K562 (cell line): ENCODE results near the gene ERBB3. TPM values are rescaled to one million over a fixed set of nuclear protein-coding genes. Genes with fewer than 3 reads are reported as not detected.

Experiments
- ARHGAP35 ChIP-seq: fragments of 450-650 bp; IDR thresholded peaks from 2 replicates; pipeline ENCODE4 v1.6.1; 2018; ENCODE audit not compliant: partially characterized antibody
- ARID1B ChIP-seq: fragments of 450-650 bp; IDR thresholded peaks from 2 replicates; pipeline ENCODE4 v1.6.1; 2016; ENCODE audit warnings: antibody characterized with exemption, mild to moderate bottlenecking, inconsistent platforms
- ATF6 ChIP-seq: sonication (generic); formaldehyde crosslinking; IDR thresholded peaks from 2 replicates; pipeline ENCODE4 v1.4.0; 2020; ENCODE audit warnings: mild to moderate bottlenecking, missing genetic modification reagents
- BRF1 ChIP-seq: IDR thresholded peaks from 3 replicates; pipeline ENCODE4 v1.6.1; 2011; ENCODE audit warnings: borderline replicate concordance, mild to moderate bottlenecking; ENCODE audit not compliant: insufficient read length; ENCODE audit errors: extremely low read depth
- CBX3 ChIP-seq, 2 experiments: IDR thresholded peaks; 1 replicate in 1 of 2; 2 replicates in 1 of 2; pipeline ENCODE4 v1.6.1; 2012; ENCODE audit warnings: inconsistent platforms in 2 of 2, low read length in 2 of 2, borderline replicate concordance in 1 of 2, control low read depth in 1 of 2
- CEBPG ChIP-seq, 3 experiments: fragments of 200-800 bp in 1 of 3; sonication (Bioruptor generic) in 1 of 3; sonication (generic) in 1 of 3; formaldehyde crosslinking in 1 of 3; IDR thresholded peaks in 2 of 3; conservative IDR thresholded peaks in 1 of 3; 2 replicates each; pipeline versions ENCODE4 v1.6.1 to v1.8.0; 2016 to 2022; ENCODE audit warnings: missing compliant biosample characterization in 2 of 3, missing genetic modification characterization in 2 of 3, mild to moderate bottlenecking in 1 of 3, missing genetic modification reagents in 1 of 3
- DIDO1 ChIP-seq: fragments of 450-650 bp; IDR thresholded peaks from 2 replicates; pipeline ENCODE4 v1.6.1; 2016; ENCODE audit warnings: low read depth, missing biosample characterization, missing genetic modification characterization
- E2F6 ChIP-seq, 2 experiments: IDR thresholded peaks; 2 replicates each; pipeline ENCODE4 v1.6.1; 2011; ENCODE audit warnings: borderline replicate concordance in 1 of 2, control low read depth in 1 of 2, low read depth in 1 of 2, low read length in 1 of 2, mild to moderate bottlenecking in 1 of 2, mixed read lengths in 1 of 2, moderate library complexity in 1 of 2; ENCODE audit not compliant: insufficient read depth in 1 of 2, insufficient read length in 1 of 2, poor library complexity in 1 of 2, severe bottlenecking in 1 of 2; ENCODE audit errors: extremely low read depth in 1 of 2
- NONO ChIP-seq, 2 experiments: fragments of 200-400 bp in 1 of 2; fragments of 450-650 bp in 1 of 2; formaldehyde crosslinking in 1 of 2; IDR thresholded peaks; 2 replicates each; pipeline ENCODE4 v1.6.1; 2017; ENCODE audit warnings: low read depth in 2 of 2, mild to moderate bottlenecking in 2 of 2, moderate library complexity in 2 of 2, low read length in 1 of 2
- SAFB ChIP-seq: fragments of 200-400 bp; formaldehyde crosslinking; IDR thresholded peaks from 2 replicates; pipeline ENCODE4 v1.6.1; 2017; ENCODE audit warnings: low read depth, low read length, borderline replicate concordance
- SAFB2 ChIP-seq: fragments of 200-400 bp; formaldehyde crosslinking; IDR thresholded peaks from 2 replicates; pipeline ENCODE4 v1.6.1; 2018; ENCODE audit warnings: borderline replicate concordance, low read length, low read depth, moderate library complexity; ENCODE audit not compliant: severe bottlenecking
- SIN3B ChIP-seq: fragments of 450-650 bp; IDR thresholded peaks from 2 replicates; pipeline ENCODE4 v1.6.1; 2017; ENCODE audit warnings: low read depth, mild to moderate bottlenecking, moderate library complexity
- SMAD2 ChIP-seq: fragments of 150-350 bp; IDR thresholded peaks from 2 replicates; pipeline ENCODE4 v1.6.1; 2014; ENCODE audit warnings: low read depth, mild to moderate bottlenecking, low read length
- TAF15 ChIP-seq: fragments of 200-400 bp; formaldehyde crosslinking; IDR thresholded peaks from 2 replicates; pipeline ENCODE4 v1.6.1; 2017; ENCODE audit warnings: mild to moderate bottlenecking, low read depth, low read length, moderate library complexity
- U2AF1 ChIP-seq: fragments of 200-400 bp; formaldehyde crosslinking; optimal IDR thresholded peaks from 2 replicates; pipeline ENCODE3; 2017; ENCODE audit warnings: mild to moderate bottlenecking, low read depth, low read length, moderate library complexity
- ZBTB1 ChIP-seq: sonication (generic); formaldehyde crosslinking; IDR thresholded peaks from 2 replicates; pipeline ENCODE4 v1.8.1; 2023; ENCODE audit warnings: missing genetic modification reagents, low read depth, mild to moderate bottlenecking, borderline replicate concordance
- ZFX ChIP-seq: sonication (generic); formaldehyde crosslinking; IDR thresholded peaks from 2 replicates; pipeline ENCODE4 v1.8.0; 2022; ENCODE audit warnings: mild to moderate bottlenecking, missing genetic modification reagents, moderate library complexity
- ZNF197 ChIP-seq: fragments of 200-800 bp; sonication (Bioruptor generic); IDR thresholded peaks from 2 replicates; pipeline ENCODE4 v1.6.1; 2016; ENCODE audit warnings: low read depth, missing genetic modification characterization, missing compliant biosample characterization
- polyA plus RNA-seq, 8 experiments: library from polyadenylated mRNA; depleted of rRNA in 4 of 8; stranded (reverse) in 5 of 8; unstranded in 3 of 8; fragments of >200 nt; fragmentation: Nextera tagmentation in 2 of 8; fragmentation: Illumina TruSeq in 1 of 8; extraction: Ambion mirVana in 2 of 8; extraction: Trizol in 1 of 8; gene quantifications; 2 replicates each; pipeline versions ENCODE4 v1.2.1 to v1.2.3, GENCODE V29; 2011 to 2014; ENCODE audit warnings: inconsistent platforms in 1 of 8, missing spikeins in 1 of 8
- total RNA-seq, 7 experiments: library from RNA; depleted of rRNA in 6 of 7; stranded (reverse); fragments of >200 nt in 6 of 7; fragmentation: Illumina TruSeq in 2 of 7; extraction: Trizol in 2 of 7; gene quantifications; 2 replicates each; pipeline versions ENCODE4 v1.2.1 to v1.2.3, GENCODE V29; 2011 to 2021; ENCODE audit warnings: low replicate concordance in 1 of 7
- TF ChIP-seq, protein P1 (sequence below): fragments of 250-450 bp; sonication (Bioruptor Pico); IDR thresholded peaks from 2 replicates; pipeline ENCODE4 v1.4.0; 2020; ENCODE audit warnings: mild to moderate bottlenecking, moderate library complexity

ERBB3 gene
- total and polyA plus RNA-seq, 9 of the 15 experiments (the other 6 are each of a cell fraction or from before 2014, with no cell fraction given): 1.5 to 5.4 (median 3.8) TPM

GRCh38 chr12:56129206-56129941 lies 49.4 kb downstream of the ERBB3 start (continued):
- TF ChIP-seq E2F6 (IDR thresholded peaks at IDR 0.05; ENCODE audit: borderline replicate concordance in 1 of 2, extremely low read depth in 1 of 2, insufficient read depth in 1 of 2, insufficient read length in 1 of 2, low read depth in 1 of 2, low read length in 1 of 2, poor library complexity in 1 of 2, severe bottlenecking in 1 of 2): peak in 1 of 2 experiments; percentile 30
- TF ChIP-seq CEBPG (CRISPR knock-in tag; IDR thresholded peaks at IDR 0.05): no peak
- no peak for TF ChIP-seq CEBPG (tag; conservative IDR thresholded peaks at IDR 0.05 in 1 of 2, IDR thresholded peaks at IDR 0.05 in 1 of 2)
- TF ChIP-seq TAF15: no peak
- TF ChIP-seq SAFB2: no peak
- TF ChIP-seq CBX3 (IDR thresholded peaks at IDR 0.05; ENCODE audit: borderline replicate concordance in 1 of 2, low read length in 2 of 2): no peak
- TF ChIP-seq ATF6 (CRISPR knock-in tag): no peak
- peak; percentile 28; the same call in 1 of the 2 replicates for TF ChIP-seq SIN3B
- peak; percentile 69 for TF ChIP-seq ARID1B
- no peak for TF ChIP-seq NONO (IDR thresholded peaks at IDR 0.05; ENCODE audit: low read depth in 2 of 2, low read length in 1 of 2)
- TF ChIP-seq ZBTB1 (CRISPR knock-in tag): no peak
- TF ChIP-seq, protein P1, sequence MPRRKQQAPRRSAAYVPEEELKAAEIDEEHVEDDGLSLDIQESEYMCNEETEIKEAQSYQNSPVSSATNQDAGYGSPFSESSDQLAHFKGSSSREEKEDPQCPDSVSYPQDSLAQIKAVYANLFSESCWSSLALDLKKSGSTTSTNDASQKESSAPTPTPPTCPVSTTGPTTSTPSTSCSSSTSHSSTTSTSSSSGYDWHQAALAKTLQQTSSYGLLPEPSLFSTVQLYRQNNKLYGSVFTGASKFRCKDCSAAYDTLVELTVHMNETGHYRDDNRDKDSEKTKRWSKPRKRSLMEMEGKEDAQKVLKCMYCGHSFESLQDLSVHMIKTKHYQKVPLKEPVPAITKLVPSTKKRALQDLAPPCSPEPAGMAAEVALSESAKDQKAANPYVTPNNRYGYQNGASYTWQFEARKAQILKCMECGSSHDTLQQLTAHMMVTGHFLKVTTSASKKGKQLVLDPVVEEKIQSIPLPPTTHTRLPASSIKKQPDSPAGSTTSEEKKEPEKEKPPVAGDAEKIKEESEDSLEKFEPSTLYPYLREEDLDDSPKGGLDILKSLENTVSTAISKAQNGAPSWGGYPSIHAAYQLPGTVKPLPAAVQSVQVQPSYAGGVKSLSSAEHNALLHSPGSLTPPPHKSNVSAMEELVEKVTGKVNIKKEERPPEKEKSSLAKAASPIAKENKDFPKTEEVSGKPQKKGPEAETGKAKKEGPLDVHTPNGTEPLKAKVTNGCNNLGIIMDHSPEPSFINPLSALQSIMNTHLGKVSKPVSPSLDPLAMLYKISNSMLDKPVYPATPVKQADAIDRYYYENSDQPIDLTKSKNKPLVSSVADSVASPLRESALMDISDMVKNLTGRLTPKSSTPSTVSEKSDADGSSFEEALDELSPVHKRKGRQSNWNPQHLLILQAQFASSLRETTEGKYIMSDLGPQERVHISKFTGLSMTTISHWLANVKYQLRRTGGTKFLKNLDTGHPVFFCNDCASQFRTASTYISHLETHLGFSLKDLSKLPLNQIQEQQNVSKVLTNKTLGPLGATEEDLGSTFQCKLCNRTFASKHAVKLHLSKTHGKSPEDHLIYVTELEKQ (CRISPR knock-in tag): no peak
- TF ChIP-seq DIDO1 (tag): no peak
- TF ChIP-seq ARHGAP35: no peak
- no peak for TF ChIP-seq ZFX (CRISPR knock-in tag)
- no peak for TF ChIP-seq SMAD2
- peak; percentile 51 for TF ChIP-seq U2AF1
- TF ChIP-seq BRF1: no peak
- no peak for TF ChIP-seq SAFB
- TF ChIP-seq ZNF197: no peak
